HepG2 (cell line): ENCODE results near the gene ACER3. TPM values are rescaled to one million over a fixed set of nuclear protein-coding genes. Genes with fewer than 3 reads are reported as not detected.

ENCODE experiments used
- CBX1 ChIP-seq: IDR thresholded peaks from one replicate; pipeline ENCODE4 v1.6.1; 2016; ENCODE audit warnings: antibody characterized with exemption, low read depth
- GZF1 ChIP-seq: sonication (generic); formaldehyde crosslinking; IDR thresholded peaks from 2 replicates; pipeline ENCODE4 v1.5.1; 2020; ENCODE audit warnings: mild to moderate bottlenecking, missing genetic modification reagents
- MIER3 ChIP-seq: IDR thresholded peaks from 2 replicates; pipeline ENCODE4 v1.6.1; 2016; ENCODE audit warnings: missing compliant biosample characterization, borderline replicate concordance
- MTA1 ChIP-seq: sonication (generic); formaldehyde crosslinking; IDR thresholded peaks from 2 replicates; pipeline ENCODE4 v1.4.0; 2020; ENCODE audit warnings: missing genetic modification reagents, mild to moderate bottlenecking, borderline replicate concordance
- RCOR2 ChIP-seq: IDR thresholded peaks from 2 replicates; pipeline ENCODE4 v1.6.1; 2016; ENCODE audit warnings: missing biosample characterization, missing genetic modification reagents
- SNAPC2 ChIP-seq: sonication (generic); formaldehyde crosslinking; IDR thresholded peaks from 2 replicates; pipeline ENCODE4 v1.8.1; 2022; ENCODE audit warnings: mild to moderate bottlenecking, missing genetic modification reagents
- YEATS2 ChIP-seq: sonication (generic); formaldehyde crosslinking; IDR thresholded peaks from 2 replicates; pipeline ENCODE4 v1.4.0; 2020; ENCODE audit warnings: missing genetic modification reagents, borderline replicate concordance
- ZNF44 ChIP-seq: sonication (generic); formaldehyde crosslinking; IDR thresholded peaks from 2 replicates; pipeline ENCODE4 v1.5.1; 2020; ENCODE audit warnings: mild to moderate bottlenecking, missing genetic modification reagents
- ZNF816 ChIP-seq: sonication (generic); formaldehyde crosslinking; IDR thresholded peaks from 2 replicates; pipeline ENCODE4 v1.8.0; 2022; ENCODE audit warnings: missing genetic modification reagents, mild to moderate bottlenecking, borderline replicate concordance
- polyA plus RNA-seq, 8 experiments: library from polyadenylated mRNA; depleted of rRNA in 3 of 8; stranded (reverse) in 7 of 8; unstranded in 1 of 8; fragments of >200 nt; fragmentation: Illumina TruSeq in 4 of 8; extraction: Trizol in 4 of 8; gene quantifications; 2 replicates each; pipeline versions ENCODE4 v1.2.1 to v1.2.3, GENCODE V29; 2011 to 2016; ENCODE audit warnings: low read depth in 4 of 8, missing spikeins in 1 of 8, mixed read lengths in 1 of 8; ENCODE audit not compliant: insufficient read depth in 1 of 8
- total RNA-seq, 5 experiments: library from RNA; depleted of rRNA; stranded (reverse); fragments of >200 nt; fragmentation: Illumina TruSeq; extraction: Trizol; gene quantifications; 2 replicates each; pipeline ENCODE4 v1.2.3, GENCODE V29; 2016; ENCODE audit warnings: low read depth in 1 of 5
- TF ChIP-seq, protein P1 (sequence below): IDR thresholded peaks from 2 replicates; pipeline ENCODE4 v1.4.0; 2020; ENCODE audit warnings: mild to moderate bottlenecking, missing genetic modification reagents
- TF ChIP-seq, protein P2 (sequence below), 2 experiments: fragments of 450-650 bp in 1 of 2; sonication (generic) in 1 of 2; formaldehyde crosslinking in 1 of 2; IDR thresholded peaks; 2 replicates each; pipeline versions ENCODE4 v1.6.1 to v1.8.0; 2016 to 2022; ENCODE audit warnings: antibody characterized with exemption in 1 of 2, mild to moderate bottlenecking in 1 of 2, missing genetic modification reagents in 1 of 2
- TF ChIP-seq, protein P3 (sequence below): sonication (generic); formaldehyde crosslinking; IDR thresholded peaks from 2 replicates; pipeline ENCODE4 v1.5.0; 2020; ENCODE audit warnings: missing genetic modification reagents, mild to moderate bottlenecking, borderline replicate concordance

ACER3 gene
- total and polyA plus RNA-seq, 2 of the 13 experiments (the other 11 are each of a cell fraction or from before 2014, with no cell fraction given), result 6.0 to 9.8 TPM

DNA sequence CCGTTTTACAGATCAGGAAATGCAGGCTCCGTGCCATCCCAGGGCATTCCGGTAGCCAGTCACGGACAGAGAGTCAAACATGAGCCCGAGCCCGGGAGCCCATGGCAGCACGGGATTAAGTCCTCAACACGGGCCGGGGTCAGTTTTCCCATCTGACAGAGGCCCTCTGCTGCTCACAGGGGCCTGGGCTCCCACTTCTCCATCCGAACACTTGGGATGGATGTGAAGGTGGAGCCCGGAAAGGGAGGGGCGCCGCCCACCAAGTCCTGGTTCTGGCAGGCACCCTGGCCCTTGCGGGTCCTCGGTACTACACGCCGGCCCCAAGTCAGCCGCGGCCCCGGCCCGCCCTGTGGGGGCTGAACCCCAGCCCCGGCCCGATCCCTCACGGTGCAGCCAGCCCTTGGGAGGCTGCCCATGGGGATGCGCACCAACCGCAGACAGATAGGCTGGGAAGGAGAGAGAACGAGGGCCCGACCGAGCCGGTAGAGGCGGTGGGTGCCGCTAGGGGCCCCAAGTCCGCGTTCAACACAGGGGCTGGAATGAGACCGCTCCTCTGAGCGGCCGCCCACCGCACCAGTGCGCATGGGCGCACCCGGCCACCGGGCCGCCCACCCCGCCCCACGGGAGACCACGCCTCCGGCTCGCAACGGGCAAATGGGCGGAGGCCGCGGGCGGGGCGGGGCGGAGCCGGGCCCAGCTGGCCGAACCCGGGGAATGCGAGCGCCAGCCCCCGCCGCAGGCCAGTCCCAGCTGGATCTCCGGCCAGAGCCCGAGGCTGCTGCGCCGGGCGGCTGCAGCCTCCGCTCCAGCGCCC lies 205.7 kb downstream of the ACER3 start, which contains the start of gene CAPN5 (continued):
- TF ChIP-seq, protein P1, sequence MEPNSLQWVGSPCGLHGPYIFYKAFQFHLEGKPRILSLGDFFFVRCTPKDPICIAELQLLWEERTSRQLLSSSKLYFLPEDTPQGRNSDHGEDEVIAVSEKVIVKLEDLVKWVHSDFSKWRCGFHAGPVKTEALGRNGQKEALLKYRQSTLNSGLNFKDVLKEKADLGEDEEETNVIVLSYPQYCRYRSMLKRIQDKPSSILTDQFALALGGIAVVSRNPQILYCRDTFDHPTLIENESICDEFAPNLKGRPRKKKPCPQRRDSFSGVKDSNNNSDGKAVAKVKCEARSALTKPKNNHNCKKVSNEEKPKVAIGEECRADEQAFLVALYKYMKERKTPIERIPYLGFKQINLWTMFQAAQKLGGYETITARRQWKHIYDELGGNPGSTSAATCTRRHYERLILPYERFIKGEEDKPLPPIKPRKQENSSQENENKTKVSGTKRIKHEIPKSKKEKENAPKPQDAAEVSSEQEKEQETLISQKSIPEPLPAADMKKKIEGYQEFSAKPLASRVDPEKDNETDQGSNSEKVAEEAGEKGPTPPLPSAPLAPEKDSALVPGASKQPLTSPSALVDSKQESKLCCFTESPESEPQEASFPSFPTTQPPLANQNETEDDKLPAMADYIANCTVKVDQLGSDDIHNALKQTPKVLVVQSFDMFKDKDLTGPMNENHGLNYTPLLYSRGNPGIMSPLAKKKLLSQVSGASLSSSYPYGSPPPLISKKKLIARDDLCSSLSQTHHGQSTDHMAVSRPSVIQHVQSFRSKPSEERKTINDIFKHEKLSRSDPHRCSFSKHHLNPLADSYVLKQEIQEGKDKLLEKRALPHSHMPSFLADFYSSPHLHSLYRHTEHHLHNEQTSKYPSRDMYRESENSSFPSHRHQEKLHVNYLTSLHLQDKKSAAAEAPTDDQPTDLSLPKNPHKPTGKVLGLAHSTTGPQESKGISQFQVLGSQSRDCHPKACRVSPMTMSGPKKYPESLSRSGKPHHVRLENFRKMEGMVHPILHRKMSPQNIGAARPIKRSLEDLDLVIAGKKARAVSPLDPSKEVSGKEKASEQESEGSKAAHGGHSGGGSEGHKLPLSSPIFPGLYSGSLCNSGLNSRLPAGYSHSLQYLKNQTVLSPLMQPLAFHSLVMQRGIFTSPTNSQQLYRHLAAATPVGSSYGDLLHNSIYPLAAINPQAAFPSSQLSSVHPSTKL (CRISPR knock-in tag), result no peak
- 0 out of 2 replicates have a peak, but pooled peaks have one; percentile 29 for TF ChIP-seq MTA1 (CRISPR knock-in tag)
- peak; percentile 56; the same call in 1 of the 2 replicates for TF ChIP-seq ZNF44 (CRISPR knock-in tag)
- TF ChIP-seq, protein P2, sequence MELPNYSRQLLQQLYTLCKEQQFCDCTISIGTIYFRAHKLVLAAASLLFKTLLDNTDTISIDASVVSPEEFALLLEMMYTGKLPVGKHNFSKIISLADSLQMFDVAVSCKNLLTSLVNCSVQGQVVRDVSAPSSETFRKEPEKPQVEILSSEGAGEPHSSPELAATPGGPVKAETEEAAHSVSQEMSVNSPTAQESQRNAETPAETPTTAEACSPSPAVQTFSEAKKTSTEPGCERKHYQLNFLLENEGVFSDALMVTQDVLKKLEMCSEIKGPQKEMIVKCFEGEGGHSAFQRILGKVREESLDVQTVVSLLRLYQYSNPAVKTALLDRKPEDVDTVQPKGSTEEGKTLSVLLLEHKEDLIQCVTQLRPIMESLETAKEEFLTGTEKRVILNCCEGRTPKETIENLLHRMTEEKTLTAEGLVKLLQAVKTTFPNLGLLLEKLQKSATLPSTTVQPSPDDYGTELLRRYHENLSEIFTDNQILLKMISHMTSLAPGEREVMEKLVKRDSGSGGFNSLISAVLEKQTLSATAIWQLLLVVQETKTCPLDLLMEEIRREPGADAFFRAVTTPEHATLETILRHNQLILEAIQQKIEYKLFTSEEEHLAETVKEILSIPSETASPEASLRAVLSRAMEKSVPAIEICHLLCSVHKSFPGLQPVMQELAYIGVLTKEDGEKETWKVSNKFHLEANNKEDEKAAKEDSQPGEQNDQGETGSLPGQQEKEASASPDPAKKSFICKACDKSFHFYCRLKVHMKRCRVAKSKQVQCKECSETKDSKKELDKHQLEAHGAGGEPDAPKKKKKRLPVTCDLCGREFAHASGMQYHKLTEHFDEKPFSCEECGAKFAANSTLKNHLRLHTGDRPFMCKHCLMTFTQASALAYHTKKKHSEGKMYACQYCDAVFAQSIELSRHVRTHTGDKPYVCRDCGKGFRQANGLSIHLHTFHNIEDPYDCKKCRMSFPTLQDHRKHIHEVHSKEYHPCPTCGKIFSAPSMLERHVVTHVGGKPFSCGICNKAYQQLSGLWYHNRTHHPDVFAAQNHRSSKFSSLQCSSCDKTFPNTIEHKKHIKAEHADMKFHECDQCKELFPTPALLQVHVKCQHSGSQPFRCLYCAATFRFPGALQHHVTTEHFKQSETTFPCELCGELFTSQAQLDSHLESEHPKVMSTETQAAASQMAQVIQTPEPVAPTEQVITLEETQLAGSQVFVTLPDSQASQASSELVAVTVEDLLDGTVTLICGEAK (IDR thresholded peaks at IDR 0.05), result no peak
- TF ChIP-seq, protein P2 (CRISPR knock-in tag; IDR thresholded peaks at IDR 0.05), result no peak
- TF ChIP-seq YEATS2, result no peak
- peak; percentile 55; the same call in 1 of the 2 replicates for TF ChIP-seq SNAPC2
- no peak for TF ChIP-seq CBX1
- TF ChIP-seq MIER3 (CRISPR knock-in tag), result no peak
- no peak for TF ChIP-seq RCOR2 (CRISPR knock-in tag)
- TF ChIP-seq GZF1 (CRISPR knock-in tag), result no peak
- TF ChIP-seq ZNF816 (CRISPR knock-in tag), result no peak
- TF ChIP-seq, protein P3, sequence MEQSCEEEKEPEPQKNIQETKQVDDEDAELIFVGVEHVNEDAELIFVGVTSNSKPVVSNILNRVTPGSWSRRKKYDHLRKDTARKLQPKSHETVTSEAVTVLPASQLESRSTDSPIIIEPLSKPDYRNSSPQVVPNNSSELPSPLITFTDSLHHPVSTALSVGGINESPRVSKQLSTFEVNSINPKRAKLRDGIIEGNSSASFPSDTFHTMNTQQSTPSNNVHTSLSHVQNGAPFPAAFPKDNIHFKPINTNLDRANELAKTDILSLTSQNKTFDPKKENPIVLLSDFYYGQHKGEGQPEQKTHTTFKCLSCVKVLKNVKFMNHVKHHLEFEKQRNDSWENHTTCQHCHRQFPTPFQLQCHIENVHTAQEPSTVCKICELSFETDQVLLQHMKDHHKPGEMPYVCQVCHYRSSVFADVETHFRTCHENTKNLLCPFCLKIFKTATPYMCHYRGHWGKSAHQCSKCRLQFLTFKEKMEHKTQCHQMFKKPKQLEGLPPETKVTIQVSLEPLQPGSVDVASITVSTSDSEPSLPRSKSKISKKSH (CRISPR knock-in tag), result peak; percentile 68
